HG02884 (cell line): ENCODE results near the gene BMX.

Experiments used
- ATAC-seq: cut with Tn5 transposase; IDR thresholded peaks from one replicate; pipeline ENCODE4 v1.9.1; 2021; ENCODE audit warnings: mild to moderate bottlenecking, moderate library complexity; ENCODE audit not compliant: unreplicated experiment

The BMX gene

GRCh38 chrX:15505101-15505500 lies 4.5 kb downstream of the BMX start:
- no peak for ATAC-seq

- no peak for ATAC-seq
Measured at GRCh38 chrX:15507005-15507404, 6.4 kb downstream of the BMX start.

GRCh38 chrX:15509845-15510244 lies 9.2 kb downstream of the BMX start:
- no peak for ATAC-seq

GRCh38 chrX:15511563-15511962 lies 11.0 kb downstream of the BMX start:
- no peak for ATAC-seq

GRCh38 chrX:15512401-15512965 lies 11.9 kb downstream of the BMX start:
- ATAC-seq = no peak

- no peak for ATAC-seq
Measured at GRCh38 chrX:15514279-15514678, 13.7 kb downstream of the BMX start.

GRCh38 chrX:15515931-15516330 lies 15.3 kb downstream of the BMX start:
- ATAC-seq = no peak

- ATAC-seq = no peak
Measured at GRCh38 chrX:15522464-15522863, 21.9 kb downstream of the BMX start.

GRCh38 chrX:15523088-15523487 lies 22.5 kb downstream of the BMX start:
- no peak for ATAC-seq

- ATAC-seq = no peak
Measured at GRCh38 chrX:15524417-15524816, 23.8 kb downstream of the BMX start.

- no peak for ATAC-seq
Measured at GRCh38 chrX:15525664-15526416, 25.2 kb downstream of the BMX start.

GRCh38 chrX:15529165-15529564 lies 28.6 kb downstream of the BMX start:
- no peak for ATAC-seq

- no peak for ATAC-seq
Measured at GRCh38 chrX:15530318-15530717, 29.7 kb downstream of the BMX start.

- no peak for ATAC-seq
Measured at GRCh38 chrX:15546745-15547144, 46.1 kb downstream of the BMX start.

- ATAC-seq = no peak
Measured at GRCh38 chrX:15547356-15547755, 46.7 kb downstream of the BMX start.

- no peak for ATAC-seq
Measured at GRCh38 chrX:15549189-15550012, 48.8 kb downstream of the BMX start.

- ATAC-seq = no peak
Measured at GRCh38 chrX:15559227-15559626, 58.6 kb downstream of the BMX start.

GRCh38 chrX:15560924-15561323 lies 60.3 kb downstream of the BMX start:
- no peak for ATAC-seq

- no peak for ATAC-seq
Measured at GRCh38 chrX:15563056-15563455, 62.4 kb downstream of the BMX start.

GRCh38 chrX:15564981-15565579 lies 64.5 kb downstream of the BMX start:
- peak; percentile 59 for ATAC-seq

- ATAC-seq = no peak
Measured at GRCh38 chrX:15566244-15566643, 65.6 kb downstream of the BMX start.

GRCh38 chrX:15567267-15567666 lies 66.7 kb downstream of the BMX start:
- no peak for ATAC-seq
